ENCODE measurements around the gene IDI1. TPM values are rescaled to one million over a fixed set of nuclear protein-coding genes. Genes with fewer than 3 reads are reported as not detected.

Gene IDI1
- total RNA-seq, 2 experiments from 2014 or later: 244 to 250 TPM

DNA sequence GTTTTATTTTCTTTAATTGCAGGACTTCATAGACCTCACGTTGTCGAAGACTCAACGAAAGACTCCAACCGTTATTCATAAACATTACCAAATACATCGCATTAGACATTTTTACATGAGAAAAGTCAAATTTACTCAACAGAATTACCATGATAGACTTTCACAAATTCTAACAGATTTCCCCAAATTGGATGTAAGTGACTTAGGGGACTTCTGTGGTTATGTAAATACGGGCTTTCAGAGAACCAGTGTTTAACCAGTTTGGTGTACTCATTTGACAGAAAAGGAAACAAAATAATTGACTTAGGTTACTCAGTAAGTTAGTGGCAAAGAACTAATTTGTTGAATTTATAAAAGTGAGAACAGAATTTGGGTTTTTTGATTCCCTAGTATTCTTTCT, 56.5 kb downstream of the IDI1 start:
- DNase-seq: no peak
- intact Hi-C loops (cut with DNase I, micrococcal nuclease): no loop called here
- TF ChIP-seq, protein P1, sequence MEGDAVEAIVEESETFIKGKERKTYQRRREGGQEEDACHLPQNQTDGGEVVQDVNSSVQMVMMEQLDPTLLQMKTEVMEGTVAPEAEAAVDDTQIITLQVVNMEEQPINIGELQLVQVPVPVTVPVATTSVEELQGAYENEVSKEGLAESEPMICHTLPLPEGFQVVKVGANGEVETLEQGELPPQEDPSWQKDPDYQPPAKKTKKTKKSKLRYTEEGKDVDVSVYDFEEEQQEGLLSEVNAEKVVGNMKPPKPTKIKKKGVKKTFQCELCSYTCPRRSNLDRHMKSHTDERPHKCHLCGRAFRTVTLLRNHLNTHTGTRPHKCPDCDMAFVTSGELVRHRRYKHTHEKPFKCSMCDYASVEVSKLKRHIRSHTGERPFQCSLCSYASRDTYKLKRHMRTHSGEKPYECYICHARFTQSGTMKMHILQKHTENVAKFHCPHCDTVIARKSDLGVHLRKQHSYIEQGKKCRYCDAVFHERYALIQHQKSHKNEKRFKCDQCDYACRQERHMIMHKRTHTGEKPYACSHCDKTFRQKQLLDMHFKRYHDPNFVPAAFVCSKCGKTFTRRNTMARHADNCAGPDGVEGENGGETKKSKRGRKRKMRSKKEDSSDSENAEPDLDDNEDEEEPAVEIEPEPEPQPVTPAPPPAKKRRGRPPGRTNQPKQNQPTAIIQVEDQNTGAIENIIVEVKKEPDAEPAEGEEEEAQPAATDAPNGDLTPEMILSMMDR (IDR thresholded peaks at IDR 0.05): no peak
- Mint-ChIP-seq H3K4me3 (peak overlapping the region; percentile 13), H3K27me3 (no peaks in the 10 kb centered on the region), H3K27ac (no peak overlapping the region), H3K36me3 (ENCODE audit: low read depth) (peaks cover 81% of the 10 kb centered on the region), H3K9me3 (no peaks in the 10 kb centered on the region), H3K4me1 (ENCODE audit: low read depth) (peaks cover 38% of the 10 kb centered on the region)
- Histone ChIP-seq H3K27me3 (ENCODE audit: control insufficient read depth in 1 of 2, insufficient read depth in 2 of 2, low read length in 2 of 2) (no peaks in the 10 kb centered on the region), H3K36me3 (ENCODE audit: insufficient read depth, low read length) (peaks cover 52% of the 10 kb centered on the region), H3K9me3 (ENCODE audit: control insufficient read depth in 1 of 2, insufficient read depth in 1 of 2, low read length in 2 of 2) (no peaks in the 10 kb centered on the region), H3K4me3 (ENCODE audit: low read length) (no peak overlapping the region), H3K27ac (ENCODE audit: low read depth in 1 of 2, low read length in 2 of 2) (no peak overlapping the region), H3K4me1 (ENCODE audit: insufficient read depth, low read length) (peaks cover 19% of the 10 kb centered on the region)
- ChIA-PET CTCF (no interaction called here), POLR2A (no interaction called here)
- ATAC-seq (ENCODE audit: poor library complexity): no peak

DNA sequence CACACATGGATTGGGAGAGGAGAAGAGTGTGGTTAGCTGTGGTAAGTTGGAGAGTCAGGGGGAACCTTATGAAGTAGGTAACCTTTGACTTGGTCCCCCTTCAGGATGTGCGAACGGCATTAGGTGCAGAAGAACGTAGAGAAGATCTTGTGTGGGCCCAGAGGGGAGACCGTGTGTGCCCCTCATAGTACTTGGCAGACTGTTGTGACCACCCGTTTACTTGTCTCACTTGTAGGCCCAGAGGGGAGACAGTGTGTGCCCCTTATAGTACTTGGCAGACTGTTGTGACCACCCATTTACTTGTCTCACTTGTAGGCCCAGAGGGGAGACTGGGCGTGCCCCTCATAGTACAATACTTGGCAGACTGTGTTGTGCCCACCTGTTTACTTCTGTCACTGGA, 58.1 kb downstream of the IDI1 start:
- Histone ChIP-seq H3K36me3 (ENCODE audit: insufficient read depth, low read length) (peaks cover 35% of the 10 kb centered on the region), H3K9me3 (ENCODE audit: control insufficient read depth in 1 of 2, insufficient read depth in 1 of 2, low read length in 2 of 2) (no peaks in the 10 kb centered on the region), H3K4me1 (ENCODE audit: insufficient read depth, low read length) (peaks cover 23% of the 10 kb centered on the region), H3K27me3 (ENCODE audit: control insufficient read depth in 1 of 2, insufficient read depth in 2 of 2, low read length in 2 of 2) (no peaks in the 10 kb centered on the region), H3K4me3 (ENCODE audit: low read length) (no peak overlapping the region), H3K27ac (ENCODE audit: low read depth in 1 of 2, low read length in 2 of 2) (no peak overlapping the region)
- ChIA-PET POLR2A (no interaction called here), CTCF (no interaction called here)
- no peak for DNase-seq
- H3K27me3 Mint-ChIP-seq: no peaks in the 10 kb centered on the region
- H3K4me1 Mint-ChIP-seq (ENCODE audit: low read depth): peaks cover 46% of the 10 kb centered on the region
- no peak for ATAC-seq (ENCODE audit: poor library complexity)
- TF ChIP-seq, protein P1 (IDR thresholded peaks at IDR 0.05): no peak
- peak overlapping the region; percentile 70 for H3K4me3 Mint-ChIP-seq
- peaks cover 66% of the 10 kb centered on the region for H3K36me3 Mint-ChIP-seq (ENCODE audit: low read depth)
- peak overlapping the region; percentile 62 for H3K27ac Mint-ChIP-seq
- H3K9me3 Mint-ChIP-seq: no peaks in the 10 kb centered on the region
- intact Hi-C loops (cut with DNase I, micrococcal nuclease): no loop called here

Other genes starting within 250 kb of the IDI1 start
- 10 to 100 TPM; 33.1 to 40.2 TPM for gene LARP4B, start 117.4 kb downstream of the IDI1 start, total RNA-seq
- gene GTPBP4, start 60.7 kb downstream of the IDI1 start, total RNA-seq: 10 to 100 TPM; 50.3 to 53.7 TPM
- not detected for gene IDI2, start 23.3 kb downstream of the IDI1 start, total RNA-seq
- 10 to 100 TPM; 17.0 to 17.7 TPM for gene WDR37, start 7.3 kb upstream of the IDI1 start, total RNA-seq

All from CD4-positive, alpha-beta T cell (primary cell).